Lower lobe of right lung (tissue), 2 donors: ENCODE measurements around the gene RAB27B. TPM values are rescaled to one million over a fixed set of nuclear protein-coding genes. Genes with fewer than 3 reads are reported as not detected.
A peak's percentile ranks its signal among the peaks of the same experiment; 100 is the strongest.

Source experiments
- ATAC-seq, 2 donors: fragments of 200-7000 bp; cut with Tn5 transposase; one replicate each; pipeline ENCODE4 v1.9.1; 2020 to 2022; ENCODE audit warnings: mild to moderate bottlenecking in 2 of 2, moderate library complexity in 2 of 2
- DNase-seq: peaks from one replicate; pipeline ENCODE4 v3.0.0-alpha.2; 2020
- H3K27ac ChIP-seq: fragments of 200-600 bp; one replicate; pipeline ENCODE4 v1.8.0; 2022
- H3K27me3 ChIP-seq: fragments of 200-600 bp; one replicate; pipeline ENCODE4 v1.8.0; 2022; ENCODE audit warnings: low read depth
- H3K36me3 ChIP-seq: fragments of 200-600 bp; one replicate; pipeline ENCODE4 v1.8.0; 2022; ENCODE audit warnings: mild to moderate bottlenecking
- H3K4me1 ChIP-seq: fragments of 200-600 bp; one replicate; pipeline ENCODE4 v1.8.0; 2022
- H3K4me3 ChIP-seq: fragments of 200-600 bp; one replicate; pipeline ENCODE4 v1.8.0; 2022; ENCODE audit warnings: mild to moderate bottlenecking
- H3K9me3 ChIP-seq: fragments of 200-600 bp; one replicate; pipeline ENCODE4 v1.8.0; 2022
- intact Hi-C: fragments of 100-400 bp; cut with DNase I; formaldehyde crosslinking; loops from one replicate; pipeline ENCODE4 v1.11.0; 2022
- total RNA-seq: library from RNA; stranded (reverse); fragmentation: NEBNext Ultra II Directional; extraction: Animal tissue kit (Norgen Biotek cat#: 25700); gene quantifications from one replicate; pipeline ENCODE4 v1.2.1, GENCODE V29; 2021
- TF ChIP-seq, protein P1 (sequence below): fragments of 200-600 bp; IDR thresholded peaks from one replicate; pipeline ENCODE4 v1.8.0; 2022; ENCODE audit warnings: antibody characterized with exemption, mild to moderate bottlenecking
- donor health status: DM: no; HTN: yes; CAD: no; lungs with severe emphysema.

RAB27B gene
- total RNA-seq, 1 donor from 2014 or later = 20.1 TPM

DNA sequence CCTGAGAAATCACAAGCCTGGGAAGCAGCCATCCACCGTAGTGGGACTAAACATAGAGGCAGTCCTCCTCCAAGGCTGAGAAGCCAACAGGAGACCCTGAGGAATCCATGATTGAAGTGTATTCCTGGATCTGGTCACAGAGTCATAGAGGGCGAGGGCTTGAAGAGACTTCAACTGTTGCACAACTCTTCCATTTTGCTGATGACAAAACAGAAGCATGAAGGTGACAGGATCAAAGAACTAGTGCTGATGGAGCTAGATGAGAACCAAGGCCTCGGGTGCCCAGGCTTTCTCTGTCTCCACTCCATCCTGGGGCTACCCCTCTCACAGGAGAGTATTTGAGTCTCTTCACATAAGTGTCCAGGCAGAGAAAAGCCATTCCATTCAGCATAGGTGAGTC is 30.1 kb upstream of the RAB27B start:
- H3K4me3 ChIP-seq = no peak overlapping the region
- H3K27me3 ChIP-seq = no peaks in the 10 kb centered on the region
- intact Hi-C loops = no loop called here
- no peak for DNase-seq
- no peak overlapping the region for H3K27ac ChIP-seq
- no peak for ATAC-seq
- TF ChIP-seq, protein P1, sequence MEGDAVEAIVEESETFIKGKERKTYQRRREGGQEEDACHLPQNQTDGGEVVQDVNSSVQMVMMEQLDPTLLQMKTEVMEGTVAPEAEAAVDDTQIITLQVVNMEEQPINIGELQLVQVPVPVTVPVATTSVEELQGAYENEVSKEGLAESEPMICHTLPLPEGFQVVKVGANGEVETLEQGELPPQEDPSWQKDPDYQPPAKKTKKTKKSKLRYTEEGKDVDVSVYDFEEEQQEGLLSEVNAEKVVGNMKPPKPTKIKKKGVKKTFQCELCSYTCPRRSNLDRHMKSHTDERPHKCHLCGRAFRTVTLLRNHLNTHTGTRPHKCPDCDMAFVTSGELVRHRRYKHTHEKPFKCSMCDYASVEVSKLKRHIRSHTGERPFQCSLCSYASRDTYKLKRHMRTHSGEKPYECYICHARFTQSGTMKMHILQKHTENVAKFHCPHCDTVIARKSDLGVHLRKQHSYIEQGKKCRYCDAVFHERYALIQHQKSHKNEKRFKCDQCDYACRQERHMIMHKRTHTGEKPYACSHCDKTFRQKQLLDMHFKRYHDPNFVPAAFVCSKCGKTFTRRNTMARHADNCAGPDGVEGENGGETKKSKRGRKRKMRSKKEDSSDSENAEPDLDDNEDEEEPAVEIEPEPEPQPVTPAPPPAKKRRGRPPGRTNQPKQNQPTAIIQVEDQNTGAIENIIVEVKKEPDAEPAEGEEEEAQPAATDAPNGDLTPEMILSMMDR = no peak
- no peaks in the 10 kb centered on the region for H3K36me3 ChIP-seq
- H3K4me1 ChIP-seq = no peaks in the 10 kb centered on the region
- no peaks in the 10 kb centered on the region for H3K9me3 ChIP-seq

DNA sequence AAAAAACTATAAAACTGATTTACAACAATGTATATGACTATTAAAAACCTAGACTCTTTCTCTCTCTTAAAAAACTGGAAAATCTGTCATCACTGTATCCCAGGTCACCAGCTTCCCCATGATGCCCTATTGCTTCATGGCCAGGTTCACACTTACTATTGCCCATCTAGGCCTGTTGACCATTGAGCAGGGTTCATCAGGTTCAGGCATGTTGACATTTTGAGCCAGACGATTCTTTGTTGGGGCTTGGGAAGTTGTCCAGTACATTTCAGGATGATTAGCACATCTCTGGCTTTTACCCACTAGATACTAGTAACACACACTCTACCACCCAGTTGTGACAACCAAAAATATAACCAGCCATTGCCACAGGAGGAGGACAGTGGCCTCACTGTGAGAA is 26.9 kb upstream of the RAB27B start:
- Histone ChIP-seq H3K4me1 (no peaks in the 10 kb centered on the region), H3K9me3 (no peaks in the 10 kb centered on the region), H3K27me3 (no peaks in the 10 kb centered on the region), H3K36me3 (no peaks in the 10 kb centered on the region), H3K4me3 (no peak overlapping the region), H3K27ac (no peak overlapping the region)
- ATAC-seq = no peak
- DNase-seq = no peak
- TF ChIP-seq, protein P1 = no peak
- intact Hi-C loops = no loop called here

DNA sequence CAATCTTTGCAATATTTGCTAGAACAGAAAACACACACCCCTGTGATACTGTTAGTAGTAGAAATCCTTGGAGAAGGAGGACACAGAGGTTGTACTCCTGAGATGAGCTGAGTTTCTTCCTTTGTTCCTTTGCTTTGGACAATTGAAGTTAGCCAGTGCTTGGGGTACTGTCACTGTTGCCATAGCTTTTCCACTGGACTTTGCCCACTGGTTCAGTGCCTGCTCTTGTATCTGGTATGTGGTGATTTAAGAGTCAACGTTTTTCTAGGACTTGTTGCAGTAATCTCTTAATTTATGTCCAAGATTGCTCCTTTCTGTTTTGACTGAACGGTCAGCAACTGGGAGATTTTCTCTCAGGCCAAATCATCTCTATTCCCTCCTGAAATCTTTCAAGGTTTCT is 26.1 kb upstream of the RAB27B start:
- Histone ChIP-seq H3K27ac (no peak overlapping the region), H3K4me1 (no peaks in the 10 kb centered on the region), H3K27me3 (no peaks in the 10 kb centered on the region), H3K4me3 (no peak overlapping the region), H3K9me3 (no peaks in the 10 kb centered on the region), H3K36me3 (no peaks in the 10 kb centered on the region)
- TF ChIP-seq, protein P1 = no peak
- intact Hi-C loops = no loop called here
- ATAC-seq = no peak
- DNase-seq = no peak

DNA sequence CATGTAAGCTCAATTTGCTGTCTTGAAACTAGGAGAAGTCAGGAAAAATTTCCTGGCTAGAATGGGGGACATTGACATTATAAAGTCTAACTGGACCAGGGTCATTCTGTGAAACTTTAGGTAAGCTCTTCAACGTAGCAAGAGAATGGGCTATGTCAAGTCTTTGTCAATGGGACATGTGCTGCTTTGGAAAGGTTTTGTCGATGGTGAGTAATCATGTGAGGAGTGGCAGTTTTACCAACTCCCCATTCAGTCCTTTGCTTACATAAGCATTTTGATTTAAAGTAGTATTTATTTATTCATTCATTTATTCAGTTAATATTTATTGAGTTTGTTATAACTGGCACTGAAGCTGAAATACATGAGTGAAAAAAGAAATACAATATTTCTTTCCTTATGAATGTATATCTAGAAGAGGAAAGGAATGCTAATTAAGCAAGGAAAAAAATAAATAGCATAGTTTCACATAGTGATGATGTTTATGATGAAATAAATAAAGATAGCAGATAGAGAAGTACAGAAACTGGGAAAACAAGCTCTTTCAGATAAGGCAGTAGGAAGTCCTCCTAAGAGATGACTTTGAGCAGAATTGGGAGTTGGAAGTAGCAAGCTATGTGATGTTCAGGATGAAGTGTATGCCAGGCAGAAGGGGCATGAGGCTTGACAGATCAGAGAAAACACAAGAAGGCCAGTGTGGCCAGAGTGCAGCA is 25.4 kb upstream of the RAB27B start:
- Histone ChIP-seq H3K9me3 (no peaks in the 10 kb centered on the region), H3K27me3 (no peaks in the 10 kb centered on the region), H3K4me3 (no peak overlapping the region), H3K36me3 (no peaks in the 10 kb centered on the region), H3K4me1 (no peaks in the 10 kb centered on the region), H3K27ac (no peak overlapping the region)
- intact Hi-C loops = no loop called here
- TF ChIP-seq, protein P1 = no peak
- no peak for DNase-seq
- no peak for ATAC-seq

DNA sequence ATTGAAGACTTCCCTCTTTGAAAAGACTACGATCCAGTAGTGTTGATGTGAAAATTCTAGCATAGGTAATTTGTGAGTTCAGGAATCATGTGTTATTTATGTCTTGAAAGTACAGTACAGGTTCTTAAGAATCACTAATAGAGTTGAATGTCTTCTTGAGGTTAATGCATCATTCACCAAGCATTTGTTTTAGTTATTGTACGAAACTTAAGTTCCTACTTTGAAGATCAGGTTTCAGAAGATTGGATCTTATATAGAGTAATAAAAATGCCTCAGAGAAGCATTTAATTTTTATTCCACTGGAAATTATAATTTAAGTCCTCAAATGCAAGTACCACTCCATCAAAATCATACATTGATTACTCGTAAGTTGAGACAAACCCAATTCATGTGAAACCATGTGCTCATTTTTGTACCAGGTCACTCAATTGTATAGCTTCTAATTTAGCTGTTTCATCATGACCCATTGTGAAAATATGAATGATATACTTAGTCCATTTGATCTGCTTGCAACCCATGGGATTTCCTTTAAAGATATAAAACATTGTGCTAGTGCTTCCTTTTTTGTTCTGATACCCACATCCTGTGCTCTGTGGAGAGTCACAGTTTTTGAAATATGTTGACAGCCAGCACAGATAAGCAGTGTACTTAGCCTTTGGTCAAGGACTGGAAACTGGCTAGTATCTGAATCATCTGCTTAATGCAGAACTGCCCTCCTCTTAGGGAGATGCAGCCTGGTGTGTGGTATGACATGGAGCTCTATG is 22.5 kb upstream of the RAB27B start:
- Histone ChIP-seq H3K4me1 (no peaks in the 10 kb centered on the region), H3K4me3 (no peak overlapping the region), H3K27me3 (no peaks in the 10 kb centered on the region), H3K9me3 (no peaks in the 10 kb centered on the region), H3K27ac (no peak overlapping the region), H3K36me3 (no peaks in the 10 kb centered on the region)
- DNase-seq (no peak), ATAC-seq (peak; percentile 31 to 70)
- TF ChIP-seq, protein P1 = no peak
- intact Hi-C loops = no loop called here
